ENCODE results near the gene SLC16A10. TPM values are rescaled to one million over a fixed set of nuclear protein-coding genes. Genes with fewer than 3 reads are reported as not detected.

Gene SLC16A10
- total and polyA plus RNA-seq, 2 experiments from 2014 or later = 12.1 to 30.9 TPM

- no peaks in the 10 kb centered on the region; the same call in 1 of the 2 replicates for H3K9me2 ChIP-seq (ENCODE audit: insufficient read depth)
- Mint-ChIP-seq H3K27me3 (ENCODE audit: insufficient read depth, low read depth, poor library complexity) (no peaks in the 10 kb centered on the region), H3K27ac (no peak overlapping the region), H3K36me3 (ENCODE audit: low read depth) (no peaks in the 10 kb centered on the region), H3K4me3 (no peak overlapping the region), H3K4me1 (peaks cover 2% of the 10 kb centered on the region; the same call in 1 of the 3 replicates), H3K9me3 (no peaks in the 10 kb centered on the region)
- no peaks in the 10 kb centered on the region for H3F3A ChIP-seq (replicated peaks; ENCODE audit: low read depth)
- H3K27ac ChIP-seq (ENCODE audit: low read depth) = no peak overlapping the region
- H3K4me1 ChIP-seq (ENCODE audit: insufficient read depth) = no peaks in the 10 kb centered on the region
- H2AFZ ChIP-seq = no peak overlapping the region
- ATAC-seq (no peak), DNase-seq (ENCODE audit: low spot score) (no peak)
- H3K36me3 ChIP-seq (ENCODE audit: insufficient read depth) = no peaks in the 10 kb centered on the region
- H3K4me2 ChIP-seq = no peak overlapping the region
- H3K4me3 ChIP-seq = no peak overlapping the region
- H3K79me2 ChIP-seq (replicated peaks; ENCODE audit: insufficient read depth) = peaks cover under 1% of the 10 kb centered on the region; the same call in 1 of the 2 replicates
- no peak for TF ChIP-seq EZH2 (IDR thresholded peaks at IDR 0.05; ENCODE audit: low read depth, unreplicated experiment)
- no peak for TF ChIP-seq STAT1 (IDR thresholded peaks at IDR 0.05; ENCODE audit: unreplicated experiment)
- TF ChIP-seq POLR2AphosphoS5 (IDR thresholded peaks at IDR 0.05; ENCODE audit: low read depth) = no peak
- H4K20me1 ChIP-seq (replicated peaks; ENCODE audit: insufficient read depth) = no peaks in the 10 kb centered on the region; the same call in 1 of the 2 replicates
- H3K27me3 ChIP-seq (ENCODE audit: insufficient read depth) = no peaks in the 10 kb centered on the region
Observed at GRCh38 chr6:111121789-111122350, 34.6 kb downstream of the SLC16A10 start.

- Histone ChIP-seq H3K4me2 (no peak overlapping the region), H3K79me2 (replicated peaks; ENCODE audit: insufficient read depth) (peaks cover 3% of the 10 kb centered on the region; the same call in 1 of the 2 replicates), H3K27ac (ENCODE audit: low read depth) (no peak overlapping the region), H3K9me2 (ENCODE audit: insufficient read depth) (no peaks in the 10 kb centered on the region; the same call in 1 of the 2 replicates), H3K27me3 (ENCODE audit: insufficient read depth) (no peaks in the 10 kb centered on the region), H3F3A (replicated peaks; ENCODE audit: low read depth) (no peaks in the 10 kb centered on the region), H3K4me3 (no peak overlapping the region), H4K20me1 (replicated peaks; ENCODE audit: insufficient read depth) (no peaks in the 10 kb centered on the region; the same call in 1 of the 2 replicates), H2AFZ (no peak overlapping the region), H3K36me3 (ENCODE audit: insufficient read depth) (no peaks in the 10 kb centered on the region), H3K4me1 (ENCODE audit: insufficient read depth) (no peaks in the 10 kb centered on the region)
- ATAC-seq = no peak
- H3K27ac Mint-ChIP-seq = no peak overlapping the region
- H3K9me3 Mint-ChIP-seq = no peaks in the 10 kb centered on the region
- no peaks in the 10 kb centered on the region for H3K27me3 Mint-ChIP-seq (ENCODE audit: insufficient read depth, low read depth, poor library complexity)
- DNase-seq (ENCODE audit: low spot score) = no peak
- H3K4me3 Mint-ChIP-seq = no peak overlapping the region
- H3K36me3 Mint-ChIP-seq (ENCODE audit: low read depth) = no peaks in the 10 kb centered on the region
- peaks cover 7% of the 10 kb centered on the region; the same call in 1 of the 3 replicates for H3K4me1 Mint-ChIP-seq
- TF ChIP-seq EZH2phosphoT487 (IDR thresholded peaks at IDR 0.05; ENCODE audit: unreplicated experiment) = no peak
- no peak for TF ChIP-seq REST (IDR thresholded peaks at IDR 0.05; ENCODE audit: unreplicated experiment)
- TF ChIP-seq ETS1 (IDR thresholded peaks at IDR 0.05) = no peak
- TF ChIP-seq NANOG (IDR thresholded peaks at IDR 0.05; ENCODE audit: borderline replicate concordance) = no peak
- no peak for TF ChIP-seq ZNF462 (CRISPR knock-in tag; IDR thresholded peaks at IDR 0.05)
Observed at GRCh38 chr6:111122458-111123286, 35.4 kb downstream of the SLC16A10 start.

Measured in GM23338 (cell line).